ENCODE results near the gene MCIDAS.

The MCIDAS gene

DNA sequence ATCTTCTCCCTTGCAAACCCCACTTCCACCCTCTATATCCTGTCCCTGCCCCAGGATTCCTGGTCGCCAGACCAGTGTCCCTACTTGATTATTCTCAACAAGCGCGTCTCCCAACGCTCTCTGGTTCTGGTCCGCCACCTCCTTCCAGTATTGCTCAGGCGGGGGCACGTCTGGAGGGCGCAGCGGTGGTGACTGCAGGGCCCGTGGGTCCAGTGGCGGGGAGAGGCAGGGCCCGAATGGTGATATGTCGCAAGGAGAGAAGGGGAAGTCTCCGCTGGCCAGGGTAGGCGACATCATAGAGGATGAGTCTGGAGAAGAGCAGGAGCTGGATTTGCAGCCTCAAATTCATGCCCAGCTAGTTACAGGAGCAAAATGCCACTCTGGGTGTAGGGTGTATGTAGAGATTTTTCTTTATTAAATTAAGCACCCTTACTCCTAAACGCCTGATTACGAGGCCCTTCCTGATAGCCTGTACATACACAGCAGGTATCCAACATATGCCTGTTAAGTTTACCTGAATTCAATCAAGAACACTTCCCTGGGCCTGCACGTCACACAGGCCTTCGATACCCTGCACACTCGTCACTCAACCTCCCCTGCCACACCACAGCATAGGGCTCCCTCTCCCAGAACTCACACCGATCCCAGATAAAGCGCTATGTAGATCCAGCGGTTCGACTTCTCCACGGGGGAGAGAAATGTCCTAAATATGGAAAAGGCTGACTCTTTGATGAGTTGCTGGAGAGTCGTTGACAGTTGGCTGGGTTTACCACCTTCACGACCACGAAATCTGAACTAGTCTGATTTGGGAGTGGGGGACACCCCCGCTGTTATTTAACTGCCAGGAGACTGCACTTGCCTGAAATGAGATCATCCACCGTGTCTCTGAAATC is 4.8 kb downstream of the MCIDAS start:
- no peak for DNase-seq

DNA sequence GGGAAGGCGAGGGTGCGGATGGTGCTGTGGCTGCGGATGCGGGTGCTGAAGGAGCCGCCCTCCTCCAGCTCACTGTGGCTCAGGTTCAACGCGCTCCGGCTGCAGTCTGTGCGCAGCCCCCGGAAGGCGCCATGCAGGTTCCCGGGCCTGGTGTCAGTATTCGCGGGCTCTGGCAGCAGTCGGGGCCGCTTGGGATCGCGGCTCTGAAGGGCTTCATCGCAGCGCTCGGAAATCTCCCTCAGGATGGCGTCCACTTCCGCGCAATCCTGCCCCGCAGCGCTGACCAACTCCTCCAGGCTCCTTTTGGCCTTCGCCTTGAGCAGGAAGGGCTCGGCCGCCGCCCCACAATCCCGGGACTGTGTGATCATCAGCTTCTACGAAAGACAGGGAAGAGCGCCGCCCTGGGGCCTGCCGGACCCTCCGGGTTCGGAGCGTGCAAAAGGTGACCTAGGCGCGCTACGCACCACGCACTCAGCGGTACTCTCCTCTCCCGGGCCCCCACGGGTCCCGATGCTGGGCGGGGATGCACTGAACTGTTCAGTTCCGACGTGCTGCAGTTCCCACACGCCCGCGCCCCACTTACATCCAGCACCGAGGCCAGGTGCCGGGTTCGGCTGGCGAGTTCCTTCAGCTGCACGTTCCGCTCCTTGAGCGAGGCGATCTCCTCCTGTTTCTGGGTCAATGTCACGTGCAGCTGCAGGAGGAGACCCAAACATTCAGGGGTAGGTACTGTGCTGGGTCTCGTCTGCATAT is 6.5 kb downstream of the MCIDAS start:
- DNase-seq = no peak

DNA sequence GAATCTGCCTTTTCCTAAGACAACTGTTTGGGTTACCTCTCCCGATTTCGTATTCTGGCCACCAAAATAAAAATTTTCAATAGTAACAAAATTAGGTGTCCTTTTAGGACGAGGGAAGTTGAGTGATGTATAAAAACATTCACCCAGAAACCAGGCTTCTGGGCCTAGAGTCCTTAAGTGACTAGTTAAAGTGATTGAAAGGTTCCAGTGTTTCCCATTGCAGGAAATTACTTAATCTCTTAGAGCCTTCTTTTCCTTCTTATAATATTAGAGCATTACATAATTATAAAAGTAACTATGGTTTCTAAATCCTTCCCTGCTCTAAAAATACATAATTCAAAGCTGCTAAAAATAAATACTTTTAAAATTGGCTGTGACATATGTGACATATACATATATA is 7.3 kb downstream of the MCIDAS start:
- no peak for DNase-seq

DNA sequence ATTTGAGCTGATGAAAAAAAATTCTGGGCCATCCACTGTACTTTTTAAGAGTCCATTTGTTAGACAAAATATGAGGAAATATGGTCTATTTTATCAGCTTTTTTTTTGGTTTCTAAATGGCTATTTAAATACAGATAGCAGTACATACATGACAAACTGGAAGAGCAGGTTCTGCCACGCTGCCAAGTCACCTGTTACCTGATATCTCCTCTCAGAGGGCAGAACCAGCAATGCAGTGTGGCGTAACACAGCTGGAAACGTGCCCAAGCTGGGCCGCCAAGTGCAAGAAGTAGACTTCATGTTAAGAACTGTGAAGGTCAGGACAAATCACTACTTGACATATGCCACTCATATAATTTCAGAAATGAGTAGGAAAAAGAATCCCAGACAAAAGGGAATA is 8.1 kb downstream of the MCIDAS start:
- no peak for DNase-seq

DNA sequence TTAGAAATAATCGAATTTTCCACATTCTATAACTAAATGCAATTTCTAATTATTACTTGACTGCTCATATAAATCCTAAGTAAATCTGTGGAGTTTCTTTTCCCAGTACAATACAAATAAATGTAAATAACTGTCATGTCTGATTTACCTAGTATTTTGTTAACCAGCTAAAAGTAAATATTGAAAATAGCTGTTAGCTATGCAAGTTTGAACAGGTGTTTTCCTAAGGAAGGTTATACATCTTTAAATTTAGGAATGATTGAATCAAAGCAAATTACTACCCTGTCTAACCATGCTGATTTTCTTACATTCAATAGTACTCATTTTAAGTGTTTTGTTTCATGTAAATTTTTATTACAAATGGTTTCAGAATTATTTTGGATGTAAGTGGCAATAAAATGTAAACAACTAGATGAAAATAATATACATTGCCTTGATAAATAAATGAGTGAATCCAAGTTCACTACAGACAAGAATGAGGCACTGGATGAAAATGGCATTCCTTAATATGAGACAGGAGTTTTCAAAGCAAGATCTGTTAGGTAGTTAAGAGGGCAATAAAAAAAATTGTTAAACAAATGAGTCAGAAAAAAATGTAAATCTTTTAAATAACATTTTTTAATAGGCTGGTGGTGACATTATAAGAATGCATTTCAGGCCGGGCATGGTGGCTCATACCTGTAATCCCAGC is 15.8 kb downstream of the MCIDAS start:
- DNase-seq = no peak

DNA sequence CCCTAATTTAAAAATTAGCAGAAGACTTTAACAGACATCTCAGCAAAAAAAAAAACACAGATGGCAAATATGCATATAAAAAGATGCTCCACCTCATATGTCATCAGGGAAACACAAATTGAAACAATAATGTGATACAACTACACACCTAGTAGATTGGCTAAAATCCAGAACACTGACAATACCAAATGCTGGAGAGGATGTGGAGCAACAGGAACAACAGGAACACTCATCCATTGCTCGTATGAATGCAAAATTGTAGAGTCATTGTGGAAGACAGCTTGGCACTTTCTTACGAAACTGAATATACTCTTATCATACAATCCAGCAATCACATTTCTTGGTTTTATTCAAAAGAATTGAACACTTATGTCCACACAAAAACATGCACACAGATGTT is 22.1 kb downstream of the MCIDAS start:
- no peak for DNase-seq

DNA sequence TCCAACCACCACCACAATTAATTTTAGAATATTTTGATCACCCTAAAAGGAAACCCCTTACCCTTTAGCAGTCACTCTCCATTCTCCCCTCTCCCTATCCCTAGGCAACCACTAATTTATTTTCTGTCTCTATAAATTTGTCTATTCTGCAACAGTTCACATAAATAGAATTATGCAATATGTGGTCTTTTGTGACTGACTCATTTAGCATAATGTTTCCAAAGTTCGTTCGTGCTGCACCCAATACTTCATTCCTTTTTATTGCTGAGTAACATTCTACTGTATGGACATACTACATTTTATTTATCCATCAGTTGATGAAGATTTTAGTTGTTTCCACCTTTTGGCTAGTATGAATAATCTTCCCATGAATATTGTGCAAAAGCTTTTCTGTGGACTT is 36.0 kb downstream of the MCIDAS start:
- no peak for DNase-seq

DNA sequence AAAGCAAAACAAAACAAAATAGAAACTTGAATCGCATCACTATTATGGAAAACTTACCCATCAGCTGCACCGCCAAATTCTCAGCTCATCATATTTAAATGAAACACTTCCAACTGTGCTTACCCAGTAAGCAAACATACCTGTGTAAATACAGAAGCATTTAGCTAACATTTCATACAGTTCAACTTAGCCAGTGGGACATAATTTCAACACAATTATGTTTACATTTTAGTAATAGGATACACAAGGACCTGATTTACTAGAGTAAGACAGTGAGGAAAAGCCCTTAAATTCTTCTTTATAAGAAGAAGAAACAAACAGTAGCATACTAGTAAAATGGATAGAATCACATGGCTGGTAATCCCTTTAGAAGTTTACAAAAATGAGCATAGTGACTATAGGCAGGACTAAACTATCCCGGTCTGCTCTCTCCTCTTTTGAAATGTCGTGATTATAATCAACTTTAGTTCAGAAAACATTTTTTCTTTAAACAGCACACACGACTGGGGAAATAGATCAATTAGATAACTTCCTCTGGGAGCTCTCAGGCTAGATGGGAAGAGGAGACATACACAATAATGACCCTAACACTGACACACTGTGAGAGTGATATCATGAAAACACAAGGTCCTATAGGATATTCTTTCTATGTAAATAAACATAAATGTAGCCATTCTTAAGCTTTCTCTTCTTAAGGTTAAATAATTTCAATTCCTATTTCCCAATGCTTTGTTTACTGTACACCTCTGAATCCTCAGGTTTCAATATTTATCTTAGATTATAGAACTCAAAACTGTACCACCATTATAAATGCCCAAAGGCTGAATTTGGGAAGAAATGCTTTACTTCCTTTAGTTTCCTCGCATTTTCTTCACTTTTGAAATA is 38.2 kb downstream of the MCIDAS start:
- DNase-seq = no peak

DNA sequence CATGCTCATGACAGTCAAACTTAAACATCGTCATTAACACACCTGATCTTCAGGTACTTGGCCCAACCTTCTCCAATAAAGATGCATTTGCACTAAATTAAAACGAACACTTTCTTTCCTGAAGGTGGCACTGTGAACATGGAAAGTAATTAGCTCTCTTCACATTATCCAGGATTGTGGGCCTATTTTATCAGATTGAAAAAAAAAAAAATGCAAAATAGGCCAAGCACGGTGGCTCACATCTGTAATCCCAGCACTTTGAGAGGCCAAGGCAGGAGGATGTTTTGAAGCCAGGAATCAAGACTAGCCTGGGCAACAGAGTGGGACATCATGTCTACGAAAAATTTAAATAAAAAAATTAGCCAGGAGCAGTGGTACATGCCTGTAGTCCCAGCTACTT is 39.7 kb downstream of the MCIDAS start:
- DNase-seq = no peak

DNA sequence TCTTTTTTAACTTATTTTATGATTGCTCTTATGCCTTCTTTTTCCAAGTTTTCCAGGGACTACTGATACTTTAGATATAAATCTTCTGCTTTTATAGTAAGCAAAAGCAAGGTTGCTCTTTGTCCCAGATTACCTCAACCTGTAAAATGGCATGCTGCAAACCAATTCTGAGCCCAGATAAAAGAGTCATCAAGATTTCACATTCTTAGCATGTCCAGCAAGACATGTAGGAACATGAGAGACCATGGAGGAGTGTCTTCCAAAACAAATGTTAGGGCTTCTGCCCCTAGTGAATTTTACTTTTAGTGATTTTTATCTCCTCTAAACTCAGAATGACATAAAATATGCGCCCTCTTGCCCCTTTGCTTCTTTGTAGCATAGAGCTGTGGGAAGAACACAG is 47.1 kb downstream of the MCIDAS start:
- no peak for DNase-seq

DNA sequence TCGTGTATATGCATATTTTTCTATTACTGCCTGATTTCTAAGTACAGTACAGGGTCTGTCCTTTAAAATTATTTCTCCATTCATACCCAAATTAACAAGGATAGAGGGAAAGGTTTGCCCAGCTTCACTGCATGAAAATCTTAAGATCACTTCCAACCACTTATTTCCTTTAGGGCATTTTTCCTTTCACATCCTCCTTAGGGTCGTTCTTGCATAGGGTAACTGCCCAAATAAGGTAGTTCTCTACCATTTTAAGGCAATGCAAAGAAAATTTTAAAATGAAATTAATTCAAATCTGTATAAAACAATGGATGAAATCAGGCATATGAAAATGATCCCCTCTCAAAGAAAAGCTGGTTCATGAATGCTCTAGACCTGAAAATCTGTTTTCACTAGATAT is 50.0 kb downstream of the MCIDAS start:
- no peak for DNase-seq

DNA sequence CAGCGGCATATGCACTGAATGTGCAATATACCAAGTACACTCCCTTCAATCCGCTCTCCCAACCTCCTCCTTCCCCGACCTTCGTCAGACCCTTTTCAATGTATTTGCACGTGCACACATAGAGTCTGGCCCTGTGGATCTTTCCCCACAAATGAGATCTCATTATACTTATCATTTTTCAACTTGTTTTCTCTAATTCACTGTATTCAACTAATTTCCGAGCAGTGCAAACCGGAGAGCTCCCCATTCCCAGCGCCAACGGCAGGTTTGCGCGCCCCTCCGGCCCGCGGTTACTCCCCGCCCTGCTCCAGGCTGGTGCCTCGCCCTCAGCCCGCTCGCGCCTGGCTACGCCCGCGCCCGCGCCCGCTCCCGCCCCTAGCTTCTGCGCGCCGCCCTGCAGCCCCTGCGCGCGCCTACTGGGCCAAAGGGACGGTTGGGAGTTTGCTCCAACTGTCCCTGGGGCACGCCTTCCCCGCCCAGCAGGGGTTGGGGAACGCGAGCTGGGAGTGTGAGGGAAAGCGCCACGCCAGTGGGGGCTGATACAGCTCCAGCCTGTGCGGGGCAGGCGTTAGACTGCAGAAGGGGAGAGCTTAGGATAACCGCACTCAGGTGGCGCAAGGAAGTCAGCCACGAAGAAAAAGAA is 50.8 kb downstream of the MCIDAS start:
- DNase-seq = peak; percentile 41

DNA sequence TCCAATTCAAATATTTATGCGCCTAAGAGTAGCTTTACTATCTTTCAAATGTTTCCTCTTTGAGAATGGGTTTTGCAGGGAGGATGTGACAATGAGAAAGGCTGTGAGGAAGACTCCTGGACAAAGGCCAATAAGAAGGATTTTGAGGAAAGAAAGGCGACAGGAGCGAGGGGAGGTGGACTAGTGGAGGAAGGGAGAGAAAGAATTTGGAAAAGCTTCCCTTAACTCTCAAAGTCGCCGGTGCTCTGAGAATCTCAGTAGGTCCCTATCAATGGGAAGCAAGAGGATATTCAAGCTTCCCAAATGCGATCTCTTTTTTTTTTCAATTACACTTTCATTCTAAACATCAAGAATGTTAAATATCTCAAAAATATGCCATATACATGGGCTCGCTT is 51.3 kb downstream of the MCIDAS start:
- DNase-seq = no peak

DNA sequence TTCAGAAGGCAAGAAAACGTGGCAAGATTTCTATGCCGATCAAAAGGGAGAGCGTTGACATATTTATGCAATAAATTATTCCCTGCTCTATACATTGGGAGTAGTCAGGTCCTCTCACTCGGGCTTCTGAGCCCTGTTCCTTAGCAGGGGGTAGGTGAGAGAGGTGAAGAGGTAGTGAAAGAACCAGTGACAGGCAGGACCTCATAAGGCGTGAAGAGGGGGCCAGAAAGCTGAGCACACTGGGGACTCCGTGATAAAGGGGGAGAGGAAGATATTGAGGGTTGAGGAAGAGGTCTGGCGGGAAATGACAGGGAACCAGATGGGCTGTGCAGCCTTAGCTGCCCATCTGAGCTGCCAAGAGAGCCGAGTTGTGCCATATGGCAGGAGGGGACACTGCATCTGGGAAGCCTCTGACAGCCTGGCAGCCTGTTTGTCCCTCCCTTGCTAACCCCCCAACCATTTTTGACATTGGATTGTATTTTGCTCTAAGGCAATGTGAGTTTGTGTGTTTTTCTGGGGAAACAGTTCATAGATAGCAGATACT is 53.4 kb downstream of the MCIDAS start:
- no peak for DNase-seq

DNA sequence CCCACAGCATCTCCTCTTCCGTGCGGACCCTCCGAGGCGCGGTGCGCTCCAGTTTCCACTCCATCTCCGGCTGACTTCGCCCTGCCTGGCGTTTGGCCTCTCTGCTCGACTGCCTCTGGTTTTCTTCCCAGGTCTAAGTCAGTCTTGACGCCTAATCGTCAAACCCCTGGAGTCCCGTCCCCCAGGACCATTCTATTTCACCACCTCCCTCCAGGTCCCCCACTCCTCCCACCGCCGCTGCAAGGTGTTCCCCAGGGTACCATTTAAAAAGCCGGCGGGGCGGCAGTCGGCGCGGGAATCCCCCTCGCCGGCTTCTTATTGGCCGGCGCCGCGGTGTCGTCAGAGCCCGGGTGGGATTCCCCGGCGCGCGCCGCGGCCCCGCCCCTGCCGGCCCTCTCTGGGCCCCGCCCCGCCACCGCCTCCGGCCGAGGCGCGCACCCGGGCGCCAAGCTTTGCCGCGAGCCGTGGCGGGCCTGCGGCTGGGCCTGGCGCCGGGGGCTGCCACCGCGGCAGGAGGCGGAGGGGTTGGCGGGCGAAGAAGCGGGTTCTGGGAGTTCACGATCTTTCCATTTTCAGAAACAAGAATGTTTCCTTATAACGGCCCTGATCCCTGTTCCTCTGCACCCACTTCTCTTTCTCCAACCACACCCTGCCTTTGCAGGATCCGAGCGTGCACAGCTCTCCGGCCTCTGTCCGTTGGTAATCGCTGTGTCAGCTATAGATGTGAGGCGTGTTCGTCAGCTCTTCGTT is 54.0 kb downstream of the MCIDAS start, which contains the start of gene CDC20B:
TSS of gene CDC20B (minus strand) at position 241 of the 750 bp plus-strand sequence. CDS start at position 64, 177 bp downstream.
- DNase-seq = peak; percentile 68

DNA sequence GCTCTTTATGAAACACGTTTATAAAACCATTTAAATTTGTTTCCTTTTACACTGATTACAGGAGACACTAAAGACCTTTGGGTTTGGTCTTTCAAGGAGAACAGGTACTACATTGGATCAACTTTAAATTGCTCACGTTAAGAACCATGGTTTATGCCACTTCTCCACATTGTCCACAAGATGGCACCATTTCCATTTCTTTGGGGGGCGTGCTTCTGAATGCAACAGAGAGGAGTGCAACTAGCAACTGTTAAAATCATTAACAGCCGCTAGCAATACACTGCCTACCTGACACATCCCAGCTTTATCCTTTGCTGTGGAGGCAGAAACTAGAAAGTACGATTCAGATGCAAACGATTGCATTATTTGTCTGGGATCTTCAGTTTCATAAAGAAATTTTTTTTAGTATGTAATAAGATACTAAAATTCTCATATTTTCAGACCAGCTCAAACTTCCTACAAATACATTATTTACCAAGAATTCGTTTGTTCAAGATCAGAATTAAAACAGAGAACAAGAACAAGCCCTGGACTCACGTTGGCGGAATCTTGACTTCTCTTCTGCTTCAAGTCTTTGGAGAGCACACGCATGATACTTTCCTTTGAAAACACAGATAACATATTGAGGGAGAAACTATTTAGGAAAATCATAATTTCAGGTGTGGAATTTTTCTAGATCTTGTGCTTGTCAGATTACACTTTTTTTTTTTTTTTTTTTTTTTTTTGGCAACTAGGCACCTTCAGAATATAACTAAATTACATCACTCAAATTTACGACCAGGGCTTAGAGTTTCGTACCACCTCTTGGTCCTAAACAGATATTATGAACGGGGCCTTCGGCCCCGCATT is 54.8 kb downstream of the MCIDAS start:
- peak; percentile 63 for DNase-seq

DNA sequence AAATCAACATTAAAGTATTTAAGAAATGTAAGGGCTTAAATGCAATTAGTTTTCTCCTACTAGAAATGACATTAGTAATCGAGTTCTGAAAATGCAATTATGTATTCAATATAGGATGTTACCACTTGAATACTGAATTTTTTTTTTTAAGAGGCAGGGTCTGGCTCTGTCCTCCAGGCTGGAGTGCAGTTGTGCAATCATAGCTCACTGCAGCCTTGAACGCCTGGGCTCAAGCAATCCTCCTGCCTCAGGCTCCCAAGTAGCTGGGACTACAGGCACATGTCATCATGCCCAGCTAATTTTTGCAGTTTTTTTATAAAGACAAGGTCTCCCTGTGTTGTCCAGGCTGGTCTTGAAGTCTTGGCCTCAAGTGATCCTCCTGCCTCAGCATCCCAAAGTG is 55.6 kb downstream of the MCIDAS start:
- no peak for DNase-seq
